ENCODE results near the gene CALY.
"Not testable (repeated sequence)": the region's sequence is repeated elsewhere in the genome, so short reads cannot be mapped to it uniquely, and the experiment has no call there.

CALY gene

GRCh38 chr10:133327651-133328357 is 8.9 kb downstream of the CALY start:
- DNase-seq: no peak

GRCh38 chr10:133326745-133327650 is 9.7 kb downstream of the CALY start:
- DNase-seq: peak; percentile 55

- no peak for DNase-seq
These were observed 10.5 kb downstream of the CALY start for GRCh38 chr10:133326223-133326551.

GRCh38 chr10:133325440-133326222 is 11.1 kb downstream of the CALY start:
- DNase-seq: no peak

GRCh38 chr10:133324857-133325260 is 11.8 kb downstream of the CALY start:
- DNase-seq: no peak

GRCh38 chr10:133324198-133324792 is 12.4 kb downstream of the CALY start:
- peak; percentile 25 for DNase-seq

GRCh38 chr10:133322064-133322709 is 14.5 kb downstream of the CALY start:
- not testable (repeated sequence) for DNase-seq

- not testable (repeated sequence) for DNase-seq
These were observed 15.8 kb downstream of the CALY start for GRCh38 chr10:133320852-133321422.

GRCh38 chr10:133318494-133319127 is 18.1 kb downstream of the CALY start:
- peak; percentile 36 for DNase-seq

GRCh38 chr10:133316732-133317131 is 20.0 kb downstream of the CALY start:
- no peak for DNase-seq

- no peak for DNase-seq
These were observed 20.4 kb downstream of the CALY start for GRCh38 chr10:133316266-133316665.

- peak; percentile 11 for DNase-seq
These were observed 20.8 kb downstream of the CALY start for GRCh38 chr10:133315847-133316246.

GRCh38 chr10:133314911-133315310 is 21.8 kb downstream of the CALY start:
- DNase-seq: no peak

GRCh38 chr10:133313192-133313591 is 23.5 kb downstream of the CALY start:
- DNase-seq: no peak

GRCh38 chr10:133312769-133313145 is 23.9 kb downstream of the CALY start:
- no peak for DNase-seq

- no peak for DNase-seq
These were observed 24.5 kb downstream of the CALY start for GRCh38 chr10:133312016-133312768.

- DNase-seq: no peak
These were observed 25.1 kb downstream of the CALY start for GRCh38 chr10:133311570-133311969.

GRCh38 chr10:133310789-133311188 is 25.9 kb downstream of the CALY start:
- DNase-seq: no peak

GRCh38 chr10:133310399-133310755 is 26.3 kb downstream of the CALY start:
- no peak for DNase-seq

GRCh38 chr10:133309720-133310398 is 26.8 kb downstream of the CALY start:
- DNase-seq: no peak

Data from fibroblast of skin of right biceps (primary cell).